IMR-90 (cell line): Measurements from ENCODE around the gene XKR7. TPM values are rescaled to one million over a fixed set of nuclear protein-coding genes. Genes with fewer than 3 reads are reported as not detected.

Experiments used
- ATAC-seq: fragments of 200-7000 bp; cut with Tn5 transposase; 2 replicates; pipeline ENCODE4 v1.9.1; 2020; ENCODE audit warnings: low read depth, mild to moderate bottlenecking, moderate library complexity
- BruUV-seq: library from RNA; stranded (reverse); fragments of 400-500 nt; replicated peaks from 2 replicates; lab custom pipeline; 2021; lab: Mats Ljungman, UMichigan
- CTCF ChIA-PET: fragments of 300-600 bp; formaldehyde crosslinking; extraction: SDS; loops from one replicate; lab custom pipeline; 2021; ENCODE audit warnings: antibody characterized with exemption; lab: Yijun Ruan, JAX
- POLR2A ChIA-PET: fragments of 300-600 bp; sonication (Branson Sonifier 250); formaldehyde crosslinking; loops from one replicate; lab custom pipeline; 2022; ENCODE audit warnings: antibody characterized with exemption; ENCODE audit not compliant: unreplicated experiment; lab: Charles Lee
- DNase-seq: peaks from one replicate; pipeline ENCODE4 v3.0.0; 2013
- H2AFZ ChIP-seq: replicated peaks from 2 replicates; pipeline ENCODE3; 2013; ENCODE audit warnings: low read length, mild to moderate bottlenecking; ENCODE audit not compliant: poor library complexity
- H2AK5ac ChIP-seq: 2 replicates; pipeline ENCODE4 v1.6.1; 2013; ENCODE audit warnings: low read depth, low read length, inconsistent platforms
- H2AK9ac ChIP-seq: replicated peaks from 2 replicates; pipeline ENCODE3; 2013; ENCODE audit warnings: mild to moderate bottlenecking, low read depth, low read length, moderate library complexity; ENCODE audit not compliant: poor library complexity
- H2BK120ac ChIP-seq: 2 replicates; pipeline ENCODE4 v1.6.1; 2013; ENCODE audit warnings: low read depth, low read length, inconsistent platforms
- H2BK15ac ChIP-seq: 3 replicates; pipeline ENCODE4 v1.6.1; 2013; ENCODE audit warnings: low read depth, low read length, inconsistent platforms
- H2BK20ac ChIP-seq: 2 replicates; pipeline ENCODE4 v1.6.1; 2013; ENCODE audit warnings: low read depth, mild to moderate bottlenecking, inconsistent platforms, low read length, moderate library complexity
- H2BK5ac ChIP-seq: 2 replicates; pipeline ENCODE4 v1.6.1; 2013; ENCODE audit warnings: mild to moderate bottlenecking, low read depth, low read length, inconsistent platforms; ENCODE audit not compliant: poor library complexity, severe bottlenecking
- H3K14ac ChIP-seq: replicated peaks from 2 replicates; pipeline ENCODE4 v1.6.1; 2013; ENCODE audit warnings: low read depth, low read length, inconsistent platforms
- H3K18ac ChIP-seq: 2 replicates; pipeline ENCODE4 v1.6.1; 2013; ENCODE audit warnings: low read depth, low read length, control low read depth
- H3K23ac ChIP-seq: 2 replicates; pipeline ENCODE4 v1.6.1; 2013; ENCODE audit warnings: low read depth, low read length, inconsistent platforms
- H3K27ac ChIP-seq: 2 replicates; pipeline ENCODE4 v1.5.1; 2013; ENCODE audit warnings: mild to moderate bottlenecking, control low read depth, low read length; ENCODE audit not compliant: insufficient read depth
- H3K27me3 ChIP-seq: 2 replicates; pipeline ENCODE4 v1.6.1; 2013; ENCODE audit warnings: low read length; ENCODE audit not compliant: control insufficient read depth, insufficient read depth
- H3K36me3 ChIP-seq: 2 replicates; pipeline ENCODE4 v1.6.1; 2013; ENCODE audit warnings: low read length, mixed read lengths; ENCODE audit not compliant: control insufficient read depth, insufficient read depth
- H3K4ac ChIP-seq: 2 replicates; pipeline ENCODE4 v1.6.1; 2013; ENCODE audit warnings: low read depth, low read length, inconsistent platforms
- H3K4me1 ChIP-seq: 2 replicates; pipeline ENCODE4 v1.6.1; 2013; ENCODE audit warnings: low read length, mixed read lengths; ENCODE audit not compliant: control insufficient read depth, insufficient read depth
- H3K4me2 ChIP-seq: 2 replicates; pipeline ENCODE4 v1.6.1; 2013; ENCODE audit warnings: low read depth, mild to moderate bottlenecking, control low read depth, low read length, moderate library complexity
- H3K4me3 ChIP-seq: 2 replicates; pipeline ENCODE4 v1.5.1; 2013; ENCODE audit warnings: low read depth, mild to moderate bottlenecking, control low read depth, low read length, moderate library complexity; ENCODE audit not compliant: insufficient read depth
- H3K56ac ChIP-seq: 2 replicates; pipeline ENCODE4 v1.6.1; 2013; ENCODE audit warnings: low read length, inconsistent platforms; ENCODE audit not compliant: insufficient read depth; ENCODE audit errors: extremely low read depth
- H3K79me1 ChIP-seq, 2 experiments: 2 replicates each; pipeline ENCODE4 v1.6.1; 2013; ENCODE audit warnings: low read length in 2 of 2, inconsistent platforms in 1 of 2, low read depth in 1 of 2
- H3K9ac ChIP-seq: 2 replicates; pipeline ENCODE4 v1.6.1; 2013; ENCODE audit warnings: low read depth, low read length, control low read depth
- H3K9me1 ChIP-seq: 2 replicates; pipeline ENCODE4 v1.6.1; 2013; ENCODE audit warnings: low read length, inconsistent platforms; ENCODE audit not compliant: insufficient read depth
- H3K9me3 ChIP-seq: 2 replicates; pipeline ENCODE4 v1.6.1; 2013; ENCODE audit warnings: low read length; ENCODE audit not compliant: control insufficient read depth, insufficient read depth
- H4K20me1 ChIP-seq: 2 replicates; pipeline ENCODE4 v1.6.1; 2013; ENCODE audit warnings: low read length, inconsistent platforms; ENCODE audit not compliant: insufficient read depth
- H4K5ac ChIP-seq: 2 replicates; pipeline ENCODE4 v1.6.1; 2013; ENCODE audit warnings: mild to moderate bottlenecking, low read depth, low read length, control low read depth
- H4K8ac ChIP-seq, 2 experiments: 2 replicates each; pipeline ENCODE4 v1.6.1; 2013; ENCODE audit warnings: low read depth in 2 of 2, low read length in 2 of 2, control low read depth in 1 of 2, inconsistent platforms in 1 of 2
- H4K91ac ChIP-seq: 2 replicates; pipeline ENCODE4 v1.6.1; 2013; ENCODE audit warnings: low read depth, low read length, inconsistent platforms; ENCODE audit not compliant: insufficient read depth
- CEBPB ChIP-seq: IDR thresholded peaks from 2 replicates; pipeline ENCODE4 v1.6.1; 2012; ENCODE audit warnings: low read depth, low read length, improper control_type of control experiment
- CHD1 ChIP-seq: IDR thresholded peaks from 2 replicates; pipeline ENCODE4 v1.6.1; 2012; ENCODE audit warnings: low read depth, low read length, improper control_type of control experiment
- MAZ ChIP-seq: IDR thresholded peaks from 2 replicates; pipeline ENCODE4 v1.6.1; 2012; ENCODE audit warnings: low read depth, mild to moderate bottlenecking, low read length, improper control_type of control experiment, moderate library complexity, borderline replicate concordance
- MXI1 ChIP-seq: IDR thresholded peaks from 2 replicates; pipeline ENCODE4 v1.6.1; 2012; ENCODE audit warnings: low read depth, mild to moderate bottlenecking, low read length, moderate library complexity, borderline replicate concordance
- NFE2L2 ChIP-seq: fragments of 150-350 bp; IDR thresholded peaks from 2 replicates; pipeline ENCODE4 v1.6.1; 2016; ENCODE audit warnings: low read depth, mild to moderate bottlenecking, low read length
- RAD21 ChIP-seq: IDR thresholded peaks from 2 replicates; pipeline ENCODE4 v1.6.1; 2012; ENCODE audit warnings: low read length, improper control_type of control experiment
- RCOR1 ChIP-seq: IDR thresholded peaks from 2 replicates; pipeline ENCODE4 v1.6.1; 2012; ENCODE audit warnings: mild to moderate bottlenecking, low read length, improper control_type of control experiment; ENCODE audit not compliant: insufficient replicate concordance
- SMC3 ChIP-seq: fragments of 150-350 bp; IDR thresholded peaks from 2 replicates; pipeline ENCODE4 v1.6.1; 2016; ENCODE audit warnings: low read depth, mild to moderate bottlenecking, antibody characterized with exemption, low read length, moderate library complexity
- WGBS, 2 experiments: methylation state at CpG; one replicate each; pipeline versions ENCODE4 v1.1.5 to v1.1.7; 2013; ENCODE audit warnings: missing lambda C conversion rate in 2 of 2; ENCODE audit not compliant: insufficient read length in 1 of 2; ENCODE audit errors: extremely low coverage in 2 of 2; 5-methylcytosine and 5-hydroxymethylcytosine counted together
- dilution Hi-C: fragments of 300-500 bp; cut with HindIII; formaldehyde crosslinking; loops from one replicate; pipeline ENCODE4 v1.14.3; 2018; ENCODE audit warnings: low sequenced_read_pairs; ENCODE audit not compliant: unreplicated experiment
- in situ Hi-C: fragments of 300-500 bp; cut with MboI; formaldehyde crosslinking; loops from 3 replicates; pipeline ENCODE4 v1.14.3; 2019; ENCODE audit warnings: low sequenced_read_pairs, inconsistent platforms, mixed read lengths
- intact Hi-C: fragments of 100-400 bp; cut with micrococcal nuclease; formaldehyde crosslinking; loops from 2 replicates; pipeline ENCODE4 v1.10.0; 2022
- polyA plus RNA-seq, 3 experiments: library from polyadenylated mRNA; depleted of rRNA; stranded (reverse); fragments of >200 nt; gene quantifications; 2 replicates each; pipeline ENCODE4 v1.2.3, GENCODE V29; 2012; ENCODE audit warnings: low replicate concordance in 1 of 3
- total RNA-seq: library from RNA; depleted of rRNA; stranded (reverse); fragments of >200 nt; gene quantifications from 2 replicates; pipeline ENCODE4 v1.2.3, GENCODE V29; 2012
- TF ChIP-seq, protein P1 (sequence below): conservative IDR thresholded peaks from 2 replicates; pipeline ENCODE4 v1.5.1; 2012; ENCODE audit warnings: mild to moderate bottlenecking, low read depth, low read length, improper control_type of control experiment

XKR7 gene
- total and polyA plus RNA-seq, 2 of the 4 experiments (the other 2 are of a cell fraction), result not detected

DNA sequence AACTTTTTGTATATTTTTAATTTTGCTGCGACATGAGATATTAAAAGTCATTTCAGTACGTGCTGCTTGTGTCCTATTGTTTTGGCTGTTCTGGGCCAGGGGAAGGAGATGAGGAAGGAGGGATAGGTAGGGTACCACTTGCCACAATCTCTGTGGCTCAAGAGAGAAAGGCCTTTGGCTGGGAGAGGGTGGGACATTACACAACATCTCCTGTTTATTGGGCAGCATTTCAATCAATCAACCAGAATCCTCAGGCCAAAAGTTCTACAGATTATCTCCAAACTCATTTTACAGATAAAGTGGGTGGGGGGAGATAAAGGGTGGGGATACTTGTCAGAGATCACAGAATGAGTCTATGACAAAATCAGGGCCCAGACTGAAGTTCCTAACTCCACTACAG lies 35.4 kb downstream of the XKR7 start:
- dilution Hi-C loops, result no loop called here
- no peaks in the 10 kb centered on the region for H3K79me1 ChIP-seq
- no peak overlapping the region for H3K4ac ChIP-seq
- TF ChIP-seq, protein P1, sequence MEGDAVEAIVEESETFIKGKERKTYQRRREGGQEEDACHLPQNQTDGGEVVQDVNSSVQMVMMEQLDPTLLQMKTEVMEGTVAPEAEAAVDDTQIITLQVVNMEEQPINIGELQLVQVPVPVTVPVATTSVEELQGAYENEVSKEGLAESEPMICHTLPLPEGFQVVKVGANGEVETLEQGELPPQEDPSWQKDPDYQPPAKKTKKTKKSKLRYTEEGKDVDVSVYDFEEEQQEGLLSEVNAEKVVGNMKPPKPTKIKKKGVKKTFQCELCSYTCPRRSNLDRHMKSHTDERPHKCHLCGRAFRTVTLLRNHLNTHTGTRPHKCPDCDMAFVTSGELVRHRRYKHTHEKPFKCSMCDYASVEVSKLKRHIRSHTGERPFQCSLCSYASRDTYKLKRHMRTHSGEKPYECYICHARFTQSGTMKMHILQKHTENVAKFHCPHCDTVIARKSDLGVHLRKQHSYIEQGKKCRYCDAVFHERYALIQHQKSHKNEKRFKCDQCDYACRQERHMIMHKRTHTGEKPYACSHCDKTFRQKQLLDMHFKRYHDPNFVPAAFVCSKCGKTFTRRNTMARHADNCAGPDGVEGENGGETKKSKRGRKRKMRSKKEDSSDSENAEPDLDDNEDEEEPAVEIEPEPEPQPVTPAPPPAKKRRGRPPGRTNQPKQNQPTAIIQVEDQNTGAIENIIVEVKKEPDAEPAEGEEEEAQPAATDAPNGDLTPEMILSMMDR, result no peak
- no peak for TF ChIP-seq CHD1
- TF ChIP-seq SMC3, result no peak
- TF ChIP-seq NFE2L2, result no peak
- TF ChIP-seq RAD21, result no peak
- TF ChIP-seq CEBPB, result no peak
- TF ChIP-seq MAZ, result no peak
- no peak for TF ChIP-seq RCOR1
- no peak for TF ChIP-seq MXI1
- ChIA-PET POLR2A (no interaction called here), CTCF (no interaction called here)
- no peak overlapping the region for H3K23ac ChIP-seq
- no peak overlapping the region for H2AFZ ChIP-seq
- H3K4me1 ChIP-seq, result no peaks in the 10 kb centered on the region
- H4K5ac ChIP-seq, result no peak overlapping the region
- H2AK9ac ChIP-seq, result no peak overlapping the region
- peaks cover 56% of the 10 kb centered on the region for H3K27me3 ChIP-seq
- no peak overlapping the region for H3K27ac ChIP-seq
- no peak overlapping the region for H2BK120ac ChIP-seq
- no peaks in the 10 kb centered on the region for H3K36me3 ChIP-seq
- H3K9me3 ChIP-seq, result no peaks in the 10 kb centered on the region
- ATAC-seq (no peak), DNase-seq (no peak)
- intact Hi-C loops, result no loop called here
- no peak overlapping the region for H2AK5ac ChIP-seq
- in situ Hi-C loops, result no loop called here
- no CpG with 5 or more reads among the region's 2 CpGs for WGBS, 2 experiments
- H3K9me1 ChIP-seq, result no peaks in the 10 kb centered on the region
- no peak overlapping the region for H3K56ac ChIP-seq
- H3K4me2 ChIP-seq, result no peak overlapping the region
- no peak overlapping the region for H2BK15ac ChIP-seq
- H2BK5ac ChIP-seq, result no peak overlapping the region
- no peak overlapping the region for H3K4me3 ChIP-seq
- H3K9ac ChIP-seq, result no peak overlapping the region
- no peak overlapping the region for H3K14ac ChIP-seq
- H4K8ac ChIP-seq, result no peak overlapping the region
- no peak overlapping the region for H3K18ac ChIP-seq
- no peaks in the 10 kb centered on the region for H4K20me1 ChIP-seq
- no TSS peak for BruUV-seq
- H4K91ac ChIP-seq, result no peak overlapping the region
- no peak overlapping the region for H2BK20ac ChIP-seq
